OCI-LY7 (cell line): ENCODE measurements around the gene PACSIN3. TPM values are rescaled to one million over a fixed set of nuclear protein-coding genes. Genes with fewer than 3 reads are reported as not detected.

ENCODE experiments used
- BruUV-seq: library from RNA; stranded (reverse); fragments of 400-500 nt; replicated peaks from 2 replicates; lab custom pipeline; 2021; lab: Mats Ljungman, UMichigan
- CTCF ChIA-PET: fragments of 300-600 bp; sonication (Branson Sonifier 250); formaldehyde crosslinking; loops from one replicate; lab custom pipeline; 2022; ENCODE audit warnings: antibody characterized with exemption; ENCODE audit not compliant: unreplicated experiment; lab: Charles Lee
- POLR2A ChIA-PET: fragments of 300-600 bp; sonication (Branson Sonifier 250); formaldehyde crosslinking; loops from one replicate; lab custom pipeline; 2022; ENCODE audit warnings: antibody characterized with exemption; lab: Charles Lee
- DNase-seq: peaks from one replicate; pipeline ENCODE4 v3.0.0-alpha.2; 2015; ENCODE audit warnings: low spot score
- H2AFZ ChIP-seq: fragments of 200-600 bp; sonication (generic), shearing (Covaris generic); 2 replicates; pipeline ENCODE4 v1.6.1; 2014; ENCODE audit warnings: mild to moderate bottlenecking, antibody characterized with exemption, low read length, moderate library complexity
- H3K27ac ChIP-seq: fragments of 200-600 bp; sonication (generic); 2 replicates; pipeline ENCODE4 v1.5.1; 2014; ENCODE audit warnings: mixed run types, low read depth, mild to moderate bottlenecking, moderate library complexity, low read length, inconsistent platforms; ENCODE audit not compliant: poor library complexity, severe bottlenecking
- H3K36me3 ChIP-seq: fragments of 200-600 bp; sonication (generic); 2 replicates; pipeline ENCODE4 v1.6.1; 2014; ENCODE audit warnings: mild to moderate bottlenecking, antibody characterized with exemption, low read length, moderate library complexity, mixed read lengths; ENCODE audit not compliant: insufficient read depth
- H3K4me1 ChIP-seq: fragments of 200-600 bp; sonication (generic); 2 replicates; pipeline ENCODE4 v1.5.1; 2014; ENCODE audit warnings: mild to moderate bottlenecking, low read length; ENCODE audit not compliant: insufficient read depth, poor library complexity, severe bottlenecking
- H3K4me2 ChIP-seq: fragments of 200-600 bp; sonication (generic); 2 replicates; pipeline ENCODE4 v1.6.1; 2014; ENCODE audit warnings: mild to moderate bottlenecking, low read length
- H3K4me3 ChIP-seq: fragments of 200-600 bp; sonication (generic); 2 replicates; pipeline ENCODE4 v1.5.1; 2014; ENCODE audit warnings: mild to moderate bottlenecking, low read depth, low read length; ENCODE audit not compliant: poor library complexity, severe bottlenecking
- H3K79me2 ChIP-seq: fragments of 200-600 bp; sonication (generic); 2 replicates; pipeline ENCODE4 v1.6.1; 2016; ENCODE audit warnings: low read depth, mild to moderate bottlenecking, low read length, moderate library complexity, mixed read lengths; ENCODE audit not compliant: insufficient read depth
- H3K9me2 ChIP-seq: fragments of 200-600 bp; sonication (generic); 2 replicates; pipeline ENCODE4 v1.6.1; 2016; ENCODE audit warnings: mild to moderate bottlenecking, low read length, mixed read lengths; ENCODE audit not compliant: insufficient read depth
- H3K9me3 ChIP-seq: fragments of 200-600 bp; sonication (generic); 2 replicates; pipeline ENCODE4 v1.6.1; 2014; ENCODE audit warnings: mild to moderate bottlenecking, mixed run types, low read length, mixed read lengths
- H4K20me1 ChIP-seq: fragments of 200-600 bp; sonication (generic); 2 replicates; pipeline ENCODE4 v1.6.1; 2014; ENCODE audit warnings: mild to moderate bottlenecking, antibody characterized with exemption, low read length, moderate library complexity, mixed read lengths; ENCODE audit not compliant: insufficient read depth
- CTCF ChIP-seq: fragments of 200-600 bp; sonication (generic); conservative IDR thresholded peaks from 2 replicates; pipeline ENCODE4 v1.5.1; 2014; ENCODE audit warnings: mild to moderate bottlenecking, antibody characterized with exemption, low read length, moderate library complexity, mixed read lengths
- EZH2phosphoT487 ChIP-seq: fragments of 200-600 bp; sonication (generic); IDR thresholded peaks from 2 replicates; pipeline ENCODE4 v1.6.1; 2018; ENCODE audit warnings: low read depth, borderline replicate concordance, mild to moderate bottlenecking, mixed run types, antibody characterized with exemption, low read length, moderate library complexity, mixed read lengths
- intact Hi-C: fragments of 100-400 bp; cut with micrococcal nuclease; formaldehyde crosslinking; loops from one replicate; pipeline ENCODE4 v1.10.0; 2022; ENCODE audit not compliant: unreplicated experiment
- total RNA-seq, 2 experiments: library from RNA; depleted of rRNA in 1 of 2; stranded (reverse); fragments of >200 nt in 1 of 2; shearing (Covaris generic) in 1 of 2; gene quantifications; 2 replicates each; pipeline ENCODE4 v1.2.3, GENCODE V29; 2014 to 2022

Gene PACSIN3
- total RNA-seq, 2 experiments from 2014 or later, result not detected

- intact Hi-C loops, result no loop called here
- H3K4me3 ChIP-seq, result no peak overlapping the region
- H3K9me2 ChIP-seq, result no peaks in the 10 kb centered on the region
- TF ChIP-seq EZH2phosphoT487, result no peak
- no peak for TF ChIP-seq CTCF
- peaks cover 49% of the 10 kb centered on the region for H3K79me2 ChIP-seq
- peaks cover 17% of the 10 kb centered on the region for H3K4me1 ChIP-seq
- ChIA-PET CTCF (interaction anchor here (1.0 kb wide), 1 partner anchor 87 kb away, joined by 3 read pairs; no protein-coding TSS in a partner anchor), POLR2A (interaction anchor here (0.5 to 1.8 kb wide), 3 partner anchors 9 to 656 kb away, joined by 3 to 8 read pairs (median 5); partner anchors contain the start of gene ACP2)
- H4K20me1 ChIP-seq, result peaks cover 9% of the 10 kb centered on the region; the same call in 1 of the 2 replicates
- no peak overlapping the region for H2AFZ ChIP-seq
- H3K4me2 ChIP-seq, result no peak overlapping the region
- H3K27ac ChIP-seq, result no peak overlapping the region
- H3K36me3 ChIP-seq, result peaks cover 84% of the 10 kb centered on the region
- no peaks in the 10 kb centered on the region for H3K9me3 ChIP-seq
- no peak for DNase-seq
- no TSS peak for BruUV-seq
These were observed 13.4 kb downstream of the PACSIN3 start for GRCh38 chr11:47172740-47173336.

DNA sequence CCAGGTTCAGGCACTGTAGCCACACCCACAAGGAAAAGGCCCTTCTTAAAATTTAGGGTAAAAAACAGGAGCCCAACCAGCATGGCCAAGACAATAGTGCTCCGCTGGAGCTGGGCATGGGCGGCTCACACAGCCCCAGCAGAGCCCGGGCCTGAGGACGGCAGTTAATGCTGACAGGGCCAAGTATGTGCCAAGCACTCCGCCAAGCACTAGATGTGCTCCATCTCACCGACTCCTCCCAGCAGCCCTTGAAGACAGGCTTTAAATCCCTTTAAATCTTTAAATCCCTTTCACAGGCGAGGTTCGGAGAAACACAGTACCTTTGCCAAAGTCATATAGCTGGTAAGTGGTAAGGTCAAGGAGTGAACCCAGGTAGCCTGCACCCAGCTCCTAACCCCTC is 14.4 kb downstream of the PACSIN3 start:
- H3K79me2 ChIP-seq, result peaks cover 49% of the 10 kb centered on the region
- peaks cover 12% of the 10 kb centered on the region for H3K4me1 ChIP-seq
- ChIA-PET POLR2A (interaction anchor here (0.5 to 1.8 kb wide), 2 partner anchors 8 to 655 kb away, joined by 5 to 8 read pairs; no protein-coding TSS in a partner anchor), CTCF (interaction anchor here (1.0 to 1.6 kb wide), 2 partner anchors 8 to 55 kb away, joined by 3 to 5 read pairs; no protein-coding TSS in a partner anchor)
- H3K4me3 ChIP-seq, result no peak overlapping the region
- H3K9me2 ChIP-seq, result no peaks in the 10 kb centered on the region
- TF ChIP-seq CTCF, result no peak
- no peak for TF ChIP-seq EZH2phosphoT487
- no TSS peak for BruUV-seq
- no peak overlapping the region for H3K4me2 ChIP-seq
- H3K27ac ChIP-seq, result no peak overlapping the region
- H4K20me1 ChIP-seq, result peaks cover 9% of the 10 kb centered on the region; the same call in 1 of the 2 replicates
- H3K36me3 ChIP-seq, result peaks cover 94% of the 10 kb centered on the region
- no peaks in the 10 kb centered on the region for H3K9me3 ChIP-seq
- intact Hi-C loops, result no loop called here
- no peak for DNase-seq
- no peak overlapping the region for H2AFZ ChIP-seq
